Activated CD4-positive, alpha-beta T cell treated with anti-CD3 and anti-CD28 coated beads, Interleukin-2, Interleukin-4, amounts not matched to agents 100 ng/mL and 50 ng/mL, durations not matched to agents 16 hours and 8 hours (primary cell): Measurements from ENCODE around the gene MYO5C.

ENCODE experiments used
- DNase-seq: peaks from one replicate; pipeline ENCODE4 v3.0.0-alpha.2; 2020; ENCODE audit warnings: low spot score

MYO5C gene

GRCh38 chr15:52295421-52296001 is at the start of gene MYO5C:
Gene MYO5C (minus strand): TSS chr15:52295804. CDS start chr15:52295636, 168 bp downstream.
- DNase-seq, result no peak

GRCh38 chr15:52344592-52344991 is 49.0 kb upstream of the MYO5C start:
- no peak for DNase-seq

- no peak for DNase-seq
Measured at GRCh38 chr15:52343831-52344230, 48.2 kb upstream of the MYO5C start.

GRCh38 chr15:52340093-52340492 is 44.5 kb upstream of the MYO5C start:
- DNase-seq, result no peak

GRCh38 chr15:52338891-52339290 is 43.3 kb upstream of the MYO5C start:
- DNase-seq, result no peak

- no peak for DNase-seq
Measured at GRCh38 chr15:52338058-52338457, 42.5 kb upstream of the MYO5C start.

GRCh38 chr15:52337198-52337853 is 41.7 kb upstream of the MYO5C start:
- no peak for DNase-seq

- DNase-seq, result no peak
Measured at GRCh38 chr15:52336529-52336928, 40.9 kb upstream of the MYO5C start.

GRCh38 chr15:52334491-52335160 is 39.0 kb upstream of the MYO5C start:
- DNase-seq, result no peak

GRCh38 chr15:52331490-52332240 is 36.1 kb upstream of the MYO5C start:
- peak; percentile 92 for DNase-seq

GRCh38 chr15:52329987-52330386 is 34.4 kb upstream of the MYO5C start:
- peak; percentile 47 for DNase-seq

- DNase-seq, result no peak
Measured at GRCh38 chr15:52329150-52329549, 33.5 kb upstream of the MYO5C start.

- no peak for DNase-seq
Measured at GRCh38 chr15:52328680-52329079, 33.1 kb upstream of the MYO5C start.

GRCh38 chr15:52326756-52327155 is 31.2 kb upstream of the MYO5C start:
- DNase-seq, result no peak

GRCh38 chr15:52324109-52324508 is 28.5 kb upstream of the MYO5C start:
- no peak for DNase-seq

- DNase-seq, result no peak
Measured at GRCh38 chr15:52318729-52319500, 23.3 kb upstream of the MYO5C start.

- no peak for DNase-seq
Measured at GRCh38 chr15:52317688-52318087, 22.1 kb upstream of the MYO5C start.

- DNase-seq, result no peak
Measured at GRCh38 chr15:52317022-52317421, 21.4 kb upstream of the MYO5C start.

- DNase-seq, result peak; percentile 24
Measured at GRCh38 chr15:52309154-52309548, 13.5 kb upstream of the MYO5C start.

GRCh38 chr15:52308446-52309153 is 13.0 kb upstream of the MYO5C start:
- no peak for DNase-seq

- DNase-seq, result no peak
Measured at GRCh38 chr15:52307847-52308246, 12.2 kb upstream of the MYO5C start.
